ENCODE measurements around the gene KRT83. TPM values are rescaled to one million over a fixed set of nuclear protein-coding genes. Genes with fewer than 3 reads are reported as not detected.

Gene KRT83
- total RNA-seq, 2 experiments from 2014 or later = not detected

DNA sequence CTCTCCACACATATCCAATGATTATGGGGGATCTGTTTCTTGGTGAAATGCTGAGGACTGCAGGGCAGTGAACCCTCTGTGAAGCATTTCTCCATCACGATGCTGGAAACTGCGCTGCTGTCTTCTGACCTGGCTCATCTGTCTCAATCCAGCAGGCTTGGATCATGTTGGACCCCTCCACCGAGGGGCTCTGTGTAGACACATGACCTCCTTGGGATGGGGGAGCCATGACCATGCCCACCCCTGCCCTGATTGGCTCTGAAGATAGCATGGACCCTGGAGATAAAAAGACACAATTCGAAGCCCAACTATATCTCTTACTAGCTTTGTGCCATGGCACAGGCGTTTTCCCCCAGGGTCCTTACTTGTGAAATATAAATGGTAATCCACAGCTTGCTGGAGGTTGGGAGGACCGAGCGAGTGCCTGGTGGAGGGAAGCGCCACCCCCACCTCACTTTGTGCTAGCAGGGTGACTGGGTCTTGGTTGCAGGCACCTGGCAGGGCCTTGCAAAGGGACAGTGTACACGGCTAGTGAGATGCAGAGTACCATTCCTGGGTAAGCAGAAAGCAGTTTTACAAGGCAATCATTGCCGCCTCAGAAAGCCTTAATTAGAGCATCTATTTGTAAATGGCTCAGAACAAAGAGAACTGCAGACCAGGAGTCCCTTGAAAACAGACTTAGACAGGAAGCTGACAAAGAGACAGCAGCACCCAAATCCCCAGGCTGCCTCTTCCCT, 2.4 kb upstream of the KRT83 start:
- no peaks in the 10 kb centered on the region for H3K36me3 Mint-ChIP-seq (ENCODE audit: low read depth)
- ATAC-seq (no peak), DNase-seq (no peak)
- peaks cover 11% of the 10 kb centered on the region for H3K27me3 Mint-ChIP-seq
- intact Hi-C loops (cut with micrococcal nuclease) = no loop called here
- H3K4me1 Mint-ChIP-seq (ENCODE audit: low read depth) = peaks cover 12% of the 10 kb centered on the region
- TF ChIP-seq, protein P1, sequence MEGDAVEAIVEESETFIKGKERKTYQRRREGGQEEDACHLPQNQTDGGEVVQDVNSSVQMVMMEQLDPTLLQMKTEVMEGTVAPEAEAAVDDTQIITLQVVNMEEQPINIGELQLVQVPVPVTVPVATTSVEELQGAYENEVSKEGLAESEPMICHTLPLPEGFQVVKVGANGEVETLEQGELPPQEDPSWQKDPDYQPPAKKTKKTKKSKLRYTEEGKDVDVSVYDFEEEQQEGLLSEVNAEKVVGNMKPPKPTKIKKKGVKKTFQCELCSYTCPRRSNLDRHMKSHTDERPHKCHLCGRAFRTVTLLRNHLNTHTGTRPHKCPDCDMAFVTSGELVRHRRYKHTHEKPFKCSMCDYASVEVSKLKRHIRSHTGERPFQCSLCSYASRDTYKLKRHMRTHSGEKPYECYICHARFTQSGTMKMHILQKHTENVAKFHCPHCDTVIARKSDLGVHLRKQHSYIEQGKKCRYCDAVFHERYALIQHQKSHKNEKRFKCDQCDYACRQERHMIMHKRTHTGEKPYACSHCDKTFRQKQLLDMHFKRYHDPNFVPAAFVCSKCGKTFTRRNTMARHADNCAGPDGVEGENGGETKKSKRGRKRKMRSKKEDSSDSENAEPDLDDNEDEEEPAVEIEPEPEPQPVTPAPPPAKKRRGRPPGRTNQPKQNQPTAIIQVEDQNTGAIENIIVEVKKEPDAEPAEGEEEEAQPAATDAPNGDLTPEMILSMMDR (IDR thresholded peaks at IDR 0.05) = no peak
- no peak overlapping the region for H3K27ac Mint-ChIP-seq
- ChIA-PET CTCF (no interaction called here), POLR2A (no interaction called here)
- no peak overlapping the region for H3K4me3 Mint-ChIP-seq
- H3K9me3 Mint-ChIP-seq = no peaks in the 10 kb centered on the region

DNA sequence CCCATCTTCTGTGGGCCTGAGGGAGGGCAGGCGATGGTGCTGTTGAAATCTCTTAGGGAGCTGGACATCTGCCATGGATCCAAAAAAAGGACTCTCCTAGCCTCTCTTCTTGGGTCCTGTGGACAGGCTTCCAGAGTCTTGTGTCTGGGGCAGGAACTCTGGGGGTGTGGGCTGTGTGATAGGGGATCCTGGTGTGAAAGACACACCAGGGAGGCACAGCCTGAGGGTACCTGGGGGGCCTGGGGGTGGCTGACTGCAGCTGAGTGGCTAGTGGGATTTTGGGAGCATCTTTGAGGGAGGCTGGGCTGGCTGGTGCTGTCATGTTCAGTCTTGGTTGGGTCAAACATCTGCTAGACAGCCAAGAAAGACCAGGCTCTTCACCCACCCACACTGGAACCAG, 1.8 kb upstream of the KRT83 start:
- H3K27me3 Mint-ChIP-seq = peaks cover 11% of the 10 kb centered on the region

DNA sequence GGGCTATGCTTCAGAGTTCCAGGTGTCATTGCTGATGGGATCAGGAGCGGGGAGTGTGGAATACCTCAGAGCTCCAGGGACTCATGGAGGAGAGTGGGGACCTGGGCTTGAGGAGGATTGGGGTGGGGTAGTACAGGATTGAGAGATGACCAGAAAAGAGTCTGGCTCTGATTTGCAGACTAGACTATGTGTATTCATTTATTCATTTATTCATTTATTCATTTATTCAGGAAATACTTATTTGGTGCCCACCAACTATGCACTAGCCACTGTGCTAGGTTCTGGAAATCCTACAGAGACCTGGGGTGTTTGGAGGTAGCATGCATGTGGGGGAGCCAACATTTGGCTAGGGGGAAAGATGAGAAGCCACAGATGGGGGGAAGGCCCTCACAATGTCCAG, 871 bp upstream of the KRT83 start:
- DNase-seq = no peak
- H3K27me3 Mint-ChIP-seq = peaks cover 11% of the 10 kb centered on the region
- no peak overlapping the region for H3K4me3 Mint-ChIP-seq
- TF ChIP-seq, protein P1 (IDR thresholded peaks at IDR 0.05) = no peak
- intact Hi-C loops (cut with micrococcal nuclease) = no loop called here
- ATAC-seq = no peak
- H3K36me3 Mint-ChIP-seq (ENCODE audit: low read depth) = no peaks in the 10 kb centered on the region
- peaks cover 4% of the 10 kb centered on the region for H3K4me1 Mint-ChIP-seq (ENCODE audit: low read depth)
- H3K9me3 Mint-ChIP-seq = no peaks in the 10 kb centered on the region
- H3K27ac Mint-ChIP-seq = no peak overlapping the region
- POLR2A ChIA-PET = no interaction called here
- CTCF ChIA-PET = interaction anchor here (1.1 kb wide), 1 partner anchor 39 kb away, joined by 3 read pairs; no protein-coding TSS in a partner anchor

More for the DNA sequence above, 1.8 kb upstream of the KRT83 start:
- Mint-ChIP-seq H3K4me1 (ENCODE audit: low read depth) (peaks cover 12% of the 10 kb centered on the region), H3K4me3 (no peak overlapping the region), H3K27ac (no peak overlapping the region), H3K9me3 (no peaks in the 10 kb centered on the region), H3K36me3 (ENCODE audit: low read depth) (no peaks in the 10 kb centered on the region)
- TF ChIP-seq, protein P1 (IDR thresholded peaks at IDR 0.05) = no peak
- DNase-seq = no peak
- intact Hi-C loops (cut with micrococcal nuclease) = no loop called here
- ChIA-PET POLR2A (no interaction called here), CTCF (no interaction called here)
- no peak for ATAC-seq

DNA sequence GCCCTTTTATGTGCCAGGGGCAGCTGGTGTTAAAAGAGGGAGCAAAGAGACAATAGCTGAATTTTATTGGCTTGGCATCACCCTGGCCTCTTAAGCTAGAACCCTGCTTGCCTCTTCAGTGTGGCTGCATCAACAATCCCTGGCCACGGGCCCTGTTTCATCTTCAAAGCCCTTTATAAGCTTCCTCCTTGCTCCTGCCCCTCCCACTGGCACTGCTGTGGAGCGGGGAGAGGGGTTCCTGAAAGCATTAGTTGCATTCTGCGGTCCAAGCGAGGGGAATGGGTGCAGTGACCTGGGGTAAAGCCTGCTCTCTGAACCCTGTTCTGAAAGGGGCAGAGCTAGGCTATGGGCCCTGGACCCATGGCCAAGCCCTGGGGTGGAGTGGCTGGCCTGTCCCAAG, 220 bp upstream of the KRT83 start:
- Mint-ChIP-seq H3K9me3 (no peaks in the 10 kb centered on the region), H3K27me3 (peaks cover 11% of the 10 kb centered on the region), H3K27ac (no peak overlapping the region), H3K36me3 (ENCODE audit: low read depth) (no peaks in the 10 kb centered on the region), H3K4me1 (ENCODE audit: low read depth) (no peaks in the 10 kb centered on the region), H3K4me3 (no peak overlapping the region)
- DNase-seq (no peak), ATAC-seq (no peak)
- CTCF ChIA-PET = interaction anchor here (1.1 kb wide), 1 partner anchor 40 kb away, joined by 3 read pairs; no protein-coding TSS in a partner anchor
- intact Hi-C loops (cut with micrococcal nuclease) = no loop called here
- POLR2A ChIA-PET = no interaction called here
- TF ChIP-seq, protein P1 (IDR thresholded peaks at IDR 0.05) = no peak

DNA sequence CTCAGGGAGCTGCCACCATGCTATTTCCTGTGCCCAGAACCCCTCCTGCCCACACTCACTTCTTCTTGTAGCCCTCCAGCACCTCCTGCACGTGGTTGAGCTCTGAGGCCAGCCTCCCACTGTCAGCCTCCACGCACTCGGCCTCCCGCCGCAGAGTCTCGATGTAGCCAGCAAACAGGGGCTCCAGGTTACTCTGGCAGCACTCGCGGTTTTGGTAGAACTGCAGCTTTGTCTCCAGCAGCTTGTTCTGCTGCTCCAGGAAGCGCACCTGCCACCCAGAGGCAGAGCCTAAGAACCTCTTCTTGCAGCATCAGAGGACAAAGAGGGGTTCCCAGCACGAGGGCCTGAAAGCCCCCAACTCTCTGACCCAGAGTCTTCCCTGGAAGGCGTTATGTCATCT, 2.1 kb downstream of the KRT83 start:
- Mint-ChIP-seq H3K4me1 (ENCODE audit: low read depth) (no peaks in the 10 kb centered on the region), H3K9me3 (no peaks in the 10 kb centered on the region), H3K27me3 (peaks cover 10% of the 10 kb centered on the region), H3K27ac (no peak overlapping the region), H3K36me3 (ENCODE audit: low read depth) (no peaks in the 10 kb centered on the region), H3K4me3 (no peak overlapping the region)
- intact Hi-C loops (cut with micrococcal nuclease) = no loop called here
- ChIA-PET CTCF (interaction anchor here (1.1 to 1.5 kb wide), 2 partner anchors 9 to 179 kb away, joined by 3 to 4 read pairs; no protein-coding TSS in a partner anchor), POLR2A (no interaction called here)
- TF ChIP-seq, protein P1 (IDR thresholded peaks at IDR 0.05) = no peak
- ATAC-seq = no peak
- no peak for DNase-seq

All from activated CD8-positive, alpha-beta T cell treated with anti-CD3 and anti-CD28 coated beads for 36 hours (primary cell).